T-helper 22 cell (primary cell): ENCODE data around the gene KRTAP10-4.
"Not testable (repeated sequence)": the region's sequence is repeated elsewhere in the genome, so short reads cannot be mapped to it uniquely, and the experiment has no call there.

Experiments
- DNase-seq: peaks from one replicate; pipeline ENCODE4 v3.0.0-alpha.2; 2020; ENCODE audit warnings: low read depth

KRTAP10-4 gene

DNA sequence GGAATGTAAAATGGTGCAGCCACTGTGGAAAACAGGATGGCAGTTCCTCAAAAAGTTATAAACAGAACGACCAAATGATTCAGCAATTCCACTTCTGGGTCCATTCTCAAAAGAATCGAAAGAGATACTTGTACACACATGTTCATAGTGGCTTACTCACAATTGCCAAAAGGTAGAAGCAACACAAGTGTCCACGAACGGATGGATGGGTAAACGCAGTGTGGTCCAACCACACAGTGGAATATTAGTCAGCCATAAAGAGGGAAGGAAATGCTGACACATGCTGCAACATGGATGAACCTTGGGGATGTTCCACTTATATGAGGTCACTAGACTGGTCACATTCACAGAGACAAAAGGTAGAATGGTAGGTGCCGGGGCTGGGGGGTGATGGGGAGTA is 38.8 kb upstream of the KRTAP10-4 start:
- DNase-seq = no peak

DNA sequence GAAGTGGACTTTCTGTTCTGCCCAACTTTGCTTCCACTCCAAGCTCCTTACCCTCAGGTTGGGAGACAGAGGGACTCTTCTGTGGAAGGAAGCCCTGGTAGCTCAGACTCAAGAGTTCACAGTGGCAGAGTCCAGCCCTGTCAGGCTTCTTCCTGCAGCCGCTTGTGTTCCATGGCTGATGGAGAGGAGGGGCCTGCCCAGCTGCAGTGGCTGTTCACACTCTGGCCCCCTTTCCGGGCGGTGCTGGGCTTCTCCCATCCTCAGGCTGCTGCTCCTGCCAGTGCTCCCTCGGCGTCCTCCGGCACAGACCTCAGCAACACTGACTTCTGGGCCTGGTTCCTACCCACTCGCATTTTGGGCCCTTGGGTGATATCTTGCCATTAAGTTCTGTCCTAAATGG is 37.6 kb upstream of the KRTAP10-4 start:
- no peak for DNase-seq

DNA sequence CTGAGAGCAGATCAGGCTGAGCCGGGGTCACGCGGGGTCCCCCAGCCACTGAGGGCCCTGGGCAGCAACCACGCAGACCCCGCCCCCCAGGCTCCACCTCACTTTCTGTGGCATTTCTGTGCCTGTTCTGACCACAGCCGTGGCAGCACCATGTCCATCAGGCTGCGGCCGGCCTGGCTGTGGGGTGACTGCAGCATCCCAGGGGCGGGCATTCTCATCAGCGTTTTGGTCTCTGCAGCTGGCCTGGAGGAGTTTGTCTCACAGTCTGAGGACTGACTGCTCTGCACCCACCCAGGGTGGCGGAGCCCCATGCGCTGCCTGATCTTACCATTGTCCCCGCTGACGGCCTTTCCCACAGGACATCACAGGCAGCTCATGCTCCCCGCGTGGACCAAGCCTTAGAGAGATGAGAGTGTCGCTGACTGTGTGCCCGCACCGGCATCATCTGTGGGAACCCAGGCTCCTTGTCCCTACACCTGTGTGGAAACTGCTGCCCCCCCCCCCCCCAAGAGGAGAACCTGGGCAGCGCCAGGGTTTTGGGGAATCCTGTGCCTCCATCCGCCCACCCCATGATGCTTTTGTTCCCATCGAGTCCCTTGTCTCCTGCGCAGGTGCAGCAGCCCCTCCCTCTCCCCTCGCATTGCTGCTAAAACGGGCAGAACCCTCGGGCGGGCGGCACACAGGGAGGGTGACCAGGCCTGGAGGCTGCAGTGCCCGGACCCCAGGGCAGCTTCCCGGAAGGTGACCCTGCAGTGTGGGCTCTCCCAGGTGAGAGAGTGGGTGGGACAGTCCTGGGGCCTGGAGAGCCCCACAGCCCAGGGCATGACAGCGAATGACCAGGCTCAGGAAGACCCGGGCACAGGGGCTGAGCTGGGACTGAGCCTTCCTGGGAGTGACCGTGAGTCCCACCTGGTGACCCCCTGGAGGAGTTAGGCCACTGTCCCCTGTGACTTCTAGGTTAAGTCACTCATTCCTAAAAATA is 35.3 kb upstream of the KRTAP10-4 start:
- DNase-seq = no peak

DNA sequence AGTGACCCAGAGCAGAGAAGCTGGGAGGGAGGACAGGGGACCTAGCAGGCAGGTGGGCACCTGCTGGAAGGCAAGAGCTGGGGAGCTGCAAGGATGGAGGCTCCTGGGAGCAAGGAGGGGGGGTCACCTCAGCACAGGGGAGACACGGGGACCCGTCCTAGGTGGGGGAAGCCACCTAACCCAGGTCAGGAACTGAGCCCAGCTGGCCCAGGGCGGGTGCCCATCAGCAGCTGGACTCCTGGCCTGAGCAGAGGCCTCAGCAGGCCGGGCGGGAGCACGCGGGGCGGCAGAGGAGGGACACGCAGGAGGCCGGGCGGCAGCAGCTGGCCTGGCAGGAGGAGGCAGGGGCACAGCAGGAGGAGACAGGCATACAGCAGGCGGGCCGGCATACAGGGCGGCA is 34.5 kb upstream of the KRTAP10-4 start:
- DNase-seq = no peak

DNA sequence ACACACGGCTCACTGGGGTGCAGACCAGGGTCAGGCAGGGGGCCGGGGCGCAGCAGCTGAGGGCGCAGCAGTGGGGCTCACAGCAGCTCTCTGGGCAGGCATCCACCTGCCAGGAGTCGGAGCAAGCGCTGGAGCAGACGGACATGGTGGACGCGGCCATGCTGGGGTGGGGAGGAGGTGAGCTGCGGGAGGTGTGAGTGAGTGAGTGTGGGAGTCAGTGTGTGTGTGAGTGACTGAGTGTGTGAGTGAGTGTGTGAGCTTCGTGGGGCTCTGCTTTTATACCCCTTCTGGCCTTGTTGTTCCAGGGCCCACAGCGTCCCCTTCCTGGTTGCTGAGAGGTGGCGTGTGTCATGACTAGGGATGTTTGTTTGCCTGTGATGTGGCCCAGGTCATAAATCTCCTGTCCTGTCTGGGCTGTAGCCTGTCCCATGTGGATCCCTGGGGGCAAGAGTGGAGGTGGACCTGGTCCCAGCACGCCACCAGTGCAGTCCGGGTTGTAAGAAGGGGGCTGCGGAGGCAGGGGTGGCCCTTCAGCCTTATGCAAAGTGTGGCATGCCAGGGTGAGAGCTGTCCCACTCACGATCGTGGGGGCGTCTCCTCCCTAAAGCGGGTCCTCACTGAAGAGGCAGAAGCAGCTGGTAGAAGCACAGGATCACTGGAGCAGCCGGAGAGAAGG is 33.4 kb upstream of the KRTAP10-4 start, which contains the start of gene KRTAP10-1:
Gene KRTAP10-1, minus strand, starts transcription at position 205 of the 676 bp plus-strand sequence. Its CDS starts 45 bp downstream, at position 160.
- DNase-seq = no peak

DNA sequence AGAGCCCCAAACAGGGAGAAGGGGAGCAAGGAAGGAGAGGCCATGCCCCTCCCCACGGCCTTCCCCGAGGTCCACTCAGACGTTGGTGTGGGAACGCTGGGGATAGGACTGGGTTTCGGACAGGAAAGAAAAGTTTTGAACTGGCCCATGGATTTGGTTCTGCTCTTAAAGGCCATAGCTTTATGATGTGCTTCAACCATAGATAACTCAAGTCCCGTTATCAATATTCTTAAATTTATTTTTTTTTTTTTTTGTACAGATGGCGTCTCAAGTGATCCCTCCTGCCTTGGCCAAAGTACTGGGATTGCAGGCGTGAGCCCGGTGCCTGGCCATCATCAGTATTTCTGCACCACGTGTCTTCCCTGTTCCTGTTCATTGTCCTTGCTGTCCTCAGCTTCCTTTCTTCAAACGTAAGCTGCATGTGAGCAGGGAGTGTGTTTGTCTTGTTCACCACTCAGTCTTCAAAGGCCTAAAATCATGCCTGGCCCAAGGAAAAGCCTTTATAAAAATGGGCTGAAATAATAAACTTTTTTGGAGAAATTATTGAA is 32.7 kb upstream of the KRTAP10-4 start:
- DNase-seq = no peak

DNA sequence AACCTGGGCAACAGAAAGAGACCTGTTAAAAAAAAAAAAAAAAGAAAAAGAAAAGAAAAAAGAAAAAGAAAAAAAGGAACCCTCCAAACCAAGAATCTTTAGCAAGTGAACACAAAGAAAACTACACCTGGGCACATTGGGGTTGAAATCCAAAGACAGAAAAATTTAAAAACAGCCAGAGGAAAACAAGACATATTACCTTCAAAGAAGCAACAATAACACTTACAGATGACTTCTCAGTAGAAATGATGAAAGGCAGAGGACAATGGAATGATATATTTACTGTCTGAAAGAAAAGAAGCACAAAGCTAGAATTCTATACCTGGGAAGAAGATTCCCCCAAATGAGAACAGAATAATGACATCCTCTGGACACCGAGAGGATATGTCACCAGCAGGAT is 30.8 kb upstream of the KRTAP10-4 start:
- DNase-seq = no peak

DNA sequence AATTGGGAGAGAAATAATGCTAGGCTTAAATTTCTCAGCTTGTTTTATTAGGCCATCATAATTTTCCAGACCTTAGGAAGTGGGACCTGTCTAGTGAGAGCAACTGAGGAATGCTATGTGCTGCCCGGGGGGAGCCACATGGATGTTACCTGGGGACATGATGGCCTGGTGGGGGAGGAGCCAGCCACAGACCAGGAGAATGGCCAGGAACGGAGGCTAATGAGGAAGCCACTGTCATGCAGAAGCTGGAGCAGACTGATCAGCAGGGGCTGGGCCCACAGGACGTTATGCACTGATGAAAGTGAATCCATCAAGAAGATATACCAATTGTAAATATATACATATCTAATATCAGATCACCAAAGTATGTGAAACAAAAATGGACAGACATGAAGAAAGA is 29.0 kb upstream of the KRTAP10-4 start:
- no peak for DNase-seq

DNA sequence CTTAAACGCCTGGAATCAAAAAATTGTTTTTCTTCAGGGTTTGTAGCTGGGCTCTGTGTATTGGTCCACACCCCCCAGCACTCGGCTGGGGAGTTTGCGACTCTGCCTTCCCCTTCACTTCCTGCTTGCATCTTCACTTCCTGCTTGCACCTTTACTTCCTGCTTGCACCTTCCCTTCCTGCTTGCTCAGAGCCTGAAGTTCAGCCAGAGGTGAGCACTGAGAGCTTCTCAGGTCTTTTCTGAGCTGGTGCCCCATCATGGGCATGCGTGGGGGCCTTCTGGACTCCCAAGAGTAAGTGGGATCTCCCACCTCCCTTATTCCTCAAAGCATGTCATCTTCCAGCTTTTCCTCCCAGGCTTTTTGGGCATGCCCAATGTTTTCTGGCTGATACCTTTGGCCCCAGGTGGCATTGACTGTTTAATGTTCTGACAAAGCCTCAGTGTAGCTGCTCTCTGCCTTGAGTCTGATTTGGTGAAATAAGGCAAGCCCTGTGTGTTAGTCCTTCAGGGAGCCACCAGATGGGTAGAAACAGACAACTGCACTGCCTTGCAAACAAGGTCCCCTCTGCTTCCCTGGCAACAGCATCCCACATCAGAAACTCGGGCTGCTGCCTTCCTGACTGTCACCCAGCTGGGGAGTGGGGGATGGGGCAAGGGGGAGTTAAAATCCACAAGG is 25.7 kb upstream of the KRTAP10-4 start:
- no peak for DNase-seq

DNA sequence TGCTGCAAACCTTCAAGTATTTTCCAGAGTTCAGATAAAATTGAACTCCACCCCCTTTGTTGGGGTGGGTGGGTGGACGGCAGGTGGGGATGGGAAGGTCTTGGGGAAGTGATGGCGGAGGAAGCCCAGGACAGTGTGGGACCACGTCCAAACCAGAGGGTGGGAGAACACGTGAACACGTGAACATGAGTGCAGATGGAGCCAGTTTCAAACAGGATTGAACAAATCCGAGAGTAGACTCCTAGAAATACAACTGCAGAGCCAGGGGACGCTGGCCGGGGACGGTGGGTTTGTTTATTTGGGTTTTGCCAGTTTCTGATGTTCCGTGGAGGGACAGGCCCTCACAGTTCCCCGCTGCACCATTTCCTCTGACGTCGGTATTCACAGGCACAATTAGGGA is 25.1 kb upstream of the KRTAP10-4 start:
- no peak for DNase-seq

DNA sequence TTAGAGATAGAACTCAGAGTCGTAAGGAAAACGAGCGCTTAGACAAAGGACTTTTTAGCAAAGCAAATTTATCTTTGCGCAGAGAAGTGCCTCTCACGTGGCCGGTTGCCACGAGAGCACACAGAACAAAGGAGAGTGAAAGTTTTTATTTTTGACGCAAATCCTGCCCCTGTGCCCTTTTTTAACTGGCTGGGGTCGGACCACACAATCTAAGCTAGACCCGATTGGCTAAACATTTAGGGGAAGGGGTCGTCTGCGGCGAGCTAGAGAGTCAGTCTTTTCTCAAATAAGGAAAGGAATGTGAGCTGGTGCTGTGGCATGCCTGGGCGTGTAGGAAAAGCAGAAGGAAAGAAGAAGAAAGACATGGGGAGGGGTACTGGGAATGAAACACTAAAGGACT is 24.6 kb upstream of the KRTAP10-4 start:
- DNase-seq = no peak

DNA sequence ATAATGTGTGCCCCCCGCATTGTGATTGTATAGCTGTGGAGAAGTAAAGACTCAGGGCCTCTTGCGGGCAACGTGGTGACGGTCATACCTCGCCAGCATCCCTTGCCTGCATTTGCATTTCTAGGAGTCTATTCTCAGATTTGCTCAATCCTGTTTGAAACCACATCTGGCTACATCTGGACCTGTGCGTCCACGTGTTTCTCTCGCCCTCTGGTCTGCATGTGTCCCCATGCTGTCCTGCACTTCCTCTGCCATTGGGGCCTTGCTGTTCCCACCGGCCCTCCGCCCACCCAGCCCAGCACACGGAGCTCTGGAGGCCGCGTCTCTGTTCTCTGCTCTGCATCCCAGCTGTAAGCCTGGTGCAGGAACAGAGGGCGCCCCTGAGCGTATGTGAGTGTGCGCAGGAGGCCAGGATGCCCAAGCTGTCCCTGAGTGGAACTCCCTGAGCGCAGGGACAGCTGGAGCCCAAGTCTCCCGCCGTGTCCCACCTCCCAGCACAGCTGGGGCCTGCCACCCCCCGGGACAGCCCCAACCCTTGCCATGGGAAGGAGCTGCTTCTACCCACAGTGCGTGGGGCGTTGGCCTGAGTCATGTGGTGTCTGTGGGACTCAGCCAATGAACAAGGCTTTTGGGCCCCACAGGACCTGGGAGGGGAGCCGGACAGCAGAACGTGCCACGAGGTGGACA is 23.9 kb upstream of the KRTAP10-4 start:
- no peak for DNase-seq

DNA sequence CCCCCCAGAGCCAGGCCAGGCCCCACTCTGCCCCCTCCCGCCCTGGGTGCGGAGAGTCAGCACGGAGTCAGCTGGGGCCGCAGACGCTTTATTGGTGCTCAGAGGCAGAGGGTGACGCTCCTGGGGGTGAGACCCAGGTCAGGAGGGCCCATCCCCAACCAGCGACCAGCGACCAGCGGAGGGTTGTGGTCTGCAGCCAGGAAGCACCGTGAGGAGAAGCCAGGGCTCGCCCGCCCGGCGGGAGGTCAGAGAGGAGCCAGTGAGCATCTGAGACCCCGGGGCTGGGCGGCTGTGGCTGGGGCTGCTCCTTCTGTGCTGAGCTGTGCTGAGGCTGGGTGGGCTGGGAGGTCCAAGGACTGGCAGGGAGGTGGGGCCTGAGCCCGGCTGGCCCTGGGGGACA is 23.2 kb upstream of the KRTAP10-4 start:
- DNase-seq = not testable (repeated sequence)

DNA sequence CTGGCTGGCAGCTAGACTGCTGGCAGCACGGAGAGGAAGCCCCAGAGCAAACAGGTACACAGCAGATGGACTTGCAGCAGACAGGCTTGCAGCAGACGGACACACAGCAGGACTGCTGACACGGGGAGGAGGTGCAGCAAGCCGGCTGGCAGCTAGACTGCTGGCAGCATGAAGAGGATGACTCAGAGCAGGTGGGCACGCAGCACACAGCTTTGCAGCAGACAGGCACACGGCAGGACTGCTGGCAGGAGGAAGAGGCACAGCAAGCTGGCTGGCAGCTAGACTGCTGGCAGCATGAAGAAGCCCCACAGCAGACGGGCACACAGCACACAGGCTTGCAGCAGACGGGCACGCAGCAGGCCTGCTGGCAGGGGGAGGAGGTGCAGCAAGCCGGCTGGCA is 22.7 kb upstream of the KRTAP10-4 start:
- DNase-seq = no peak

DNA sequence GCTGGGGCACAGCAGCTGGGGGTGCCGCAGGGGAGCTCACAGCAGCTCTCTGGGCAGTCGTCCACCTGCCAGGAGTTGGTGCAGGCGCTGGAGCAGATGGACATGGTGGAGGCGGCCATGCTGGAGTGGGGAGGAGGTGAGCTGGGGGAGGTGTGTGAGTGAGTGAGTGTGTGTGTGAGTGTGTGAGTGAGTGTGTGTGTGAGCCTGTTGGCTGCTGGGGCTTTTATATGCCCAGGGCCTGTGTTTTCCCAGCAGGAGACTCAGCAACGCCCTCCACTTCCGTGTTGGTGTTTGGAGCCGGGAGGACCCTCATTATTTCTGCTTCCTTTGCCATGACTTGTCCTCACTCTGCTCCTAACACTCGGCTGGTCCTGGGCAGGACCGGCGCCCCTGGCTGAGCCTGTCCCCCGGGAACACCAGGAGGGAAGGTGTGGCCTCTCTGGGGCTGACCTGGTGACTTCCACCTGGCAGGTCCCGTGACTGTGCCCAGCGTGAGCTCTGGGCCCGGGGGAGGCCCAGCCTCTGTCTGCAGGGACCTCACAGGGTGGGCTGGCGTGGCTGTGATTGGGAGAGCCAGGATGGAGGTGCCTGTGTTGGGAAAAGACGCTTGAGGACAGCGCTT is 22.1 kb upstream of the KRTAP10-4 start, which contains the start of gene KRTAP10-2:
Gene KRTAP10-2, minus strand, starts transcription at position 166 of the 622 bp plus-strand sequence. Its CDS starts 47 bp downstream, at position 119.
- no peak for DNase-seq

DNA sequence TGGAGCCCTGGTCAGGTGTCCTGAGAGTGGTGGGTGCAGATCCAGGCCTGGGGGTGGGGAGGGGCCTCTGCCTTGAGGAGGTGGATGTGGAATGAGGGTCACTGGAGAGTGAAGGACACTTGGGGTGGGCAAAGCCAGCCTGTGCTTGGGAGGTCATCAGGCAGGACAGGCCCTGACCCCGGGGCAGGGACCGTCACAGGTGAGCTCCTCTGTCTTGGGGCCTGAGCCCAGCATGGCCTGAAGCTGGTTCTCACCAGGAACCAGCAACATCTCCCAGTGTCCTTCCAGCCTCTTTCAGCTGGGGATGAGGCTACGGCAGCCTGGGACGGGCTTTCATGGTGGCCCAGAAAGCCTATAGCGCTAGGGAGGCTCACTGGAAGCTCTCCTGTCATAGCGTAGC is 21.4 kb upstream of the KRTAP10-4 start:
- no peak for DNase-seq

DNA sequence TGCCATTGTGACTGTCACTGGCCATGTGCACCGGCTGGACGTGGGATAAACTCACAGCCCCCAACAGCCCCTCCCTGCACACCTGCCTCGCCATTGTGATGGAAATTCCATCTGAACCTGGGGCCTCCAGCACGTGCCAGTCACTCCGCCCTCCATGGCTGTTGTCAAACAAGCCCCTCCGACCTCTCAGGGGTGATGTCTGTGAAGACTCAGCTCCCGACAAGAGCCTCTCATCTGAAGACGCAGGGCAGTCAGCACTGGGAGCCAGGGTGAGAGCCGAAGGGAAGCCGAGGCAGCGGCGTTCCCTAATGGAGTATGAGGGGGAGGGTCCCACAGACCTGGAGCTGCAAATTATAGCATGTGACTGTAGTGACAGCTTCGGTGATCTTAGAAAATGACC is 20.8 kb upstream of the KRTAP10-4 start:
- no peak for DNase-seq

DNA sequence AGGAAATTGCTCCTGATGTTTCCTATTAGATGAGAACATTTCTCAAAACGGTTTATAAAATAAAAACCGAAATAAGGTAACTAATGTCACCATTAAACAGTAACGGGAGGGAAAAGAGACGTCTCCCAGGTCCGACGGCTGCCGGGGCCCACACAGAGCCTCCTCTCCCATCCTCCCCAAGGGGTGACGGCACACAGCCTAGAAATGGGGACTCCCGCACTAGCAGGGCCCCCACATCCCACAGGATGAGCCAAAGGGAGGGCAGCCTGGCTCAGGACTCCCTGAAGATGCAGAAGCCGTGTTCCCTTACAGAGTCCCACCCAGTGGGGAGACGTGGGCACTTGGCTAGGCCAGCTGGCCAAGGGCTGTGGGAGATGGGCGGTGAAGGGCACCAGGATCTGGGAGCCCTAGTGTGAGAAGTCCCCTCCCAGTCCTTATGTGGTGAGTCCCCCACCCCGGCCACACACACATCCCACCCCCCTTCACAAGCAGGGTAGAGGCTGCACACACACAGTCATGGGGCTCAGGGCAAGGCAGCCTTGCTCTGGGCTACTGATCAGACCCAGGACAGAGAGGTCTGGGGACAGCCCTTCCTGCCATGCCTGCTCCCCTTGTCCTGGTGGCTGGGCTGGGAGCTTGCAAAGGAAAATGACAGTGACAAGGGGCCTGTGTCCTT is 18.2 kb upstream of the KRTAP10-4 start:
- no peak for DNase-seq

DNA sequence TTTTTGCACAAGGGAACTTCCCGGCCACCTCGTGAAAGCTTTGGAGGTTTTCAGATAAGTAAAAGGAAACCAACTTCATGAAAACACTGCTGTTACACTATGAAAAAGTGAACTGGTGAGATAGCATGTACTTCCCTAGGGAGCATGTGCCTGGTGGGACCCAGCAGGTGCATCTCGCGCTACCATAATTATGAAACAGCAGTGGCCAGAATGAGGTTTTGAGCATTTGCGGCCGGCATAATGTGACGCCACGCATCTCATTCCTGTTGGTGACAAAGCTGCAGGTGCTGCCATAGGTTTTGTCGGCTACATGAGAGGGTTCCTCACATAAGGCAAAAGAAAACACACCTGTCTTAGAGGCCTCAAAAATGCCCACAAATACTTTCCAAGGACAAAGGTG is 16.6 kb upstream of the KRTAP10-4 start:
- no peak for DNase-seq

DNA sequence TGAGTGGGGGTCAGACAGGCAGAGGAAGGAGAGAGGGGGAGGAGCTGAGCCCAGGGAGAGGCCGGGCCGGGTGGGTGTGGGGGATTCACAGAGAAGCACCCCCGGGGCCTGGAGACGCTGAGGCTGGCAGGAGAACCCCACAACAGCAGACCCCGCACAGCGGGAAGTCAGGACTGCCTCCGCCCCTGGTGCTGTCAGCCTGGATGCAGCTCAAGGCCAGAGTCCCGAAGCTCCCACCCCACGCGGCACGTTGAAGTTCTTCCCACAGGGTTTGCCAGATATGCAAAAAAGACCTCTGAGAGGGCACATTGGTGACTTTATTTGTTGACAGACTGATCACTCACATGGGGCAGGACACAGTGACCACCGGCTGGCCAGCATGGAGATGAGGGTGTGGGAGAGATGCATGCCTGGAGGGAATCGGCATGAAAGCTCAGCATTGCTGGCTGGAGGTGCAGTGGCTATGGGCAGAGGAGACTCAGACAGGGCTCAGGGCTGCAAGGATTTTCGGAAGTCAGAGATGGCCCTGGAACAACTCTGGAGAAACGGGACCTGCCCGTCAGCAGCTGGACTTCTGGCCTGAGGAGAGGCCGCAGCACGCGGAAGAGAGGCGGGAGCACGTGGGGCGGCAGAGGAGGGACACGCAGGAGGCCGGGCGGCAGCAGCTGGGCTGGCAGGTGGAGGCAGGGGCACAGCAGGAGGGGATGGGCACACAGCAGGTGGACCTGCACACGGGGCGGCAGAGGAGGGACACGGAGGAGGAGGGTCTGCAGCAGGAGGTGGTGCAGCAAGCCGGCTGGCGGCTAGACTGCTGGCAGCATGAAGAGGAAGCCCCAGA is 15.8 kb upstream of the KRTAP10-4 start:
- no peak for DNase-seq
